ENCODE measurements around the gene GALNT18.
A peak's percentile ranks its signal among the peaks of the same experiment; 100 is the strongest.

DNA sequence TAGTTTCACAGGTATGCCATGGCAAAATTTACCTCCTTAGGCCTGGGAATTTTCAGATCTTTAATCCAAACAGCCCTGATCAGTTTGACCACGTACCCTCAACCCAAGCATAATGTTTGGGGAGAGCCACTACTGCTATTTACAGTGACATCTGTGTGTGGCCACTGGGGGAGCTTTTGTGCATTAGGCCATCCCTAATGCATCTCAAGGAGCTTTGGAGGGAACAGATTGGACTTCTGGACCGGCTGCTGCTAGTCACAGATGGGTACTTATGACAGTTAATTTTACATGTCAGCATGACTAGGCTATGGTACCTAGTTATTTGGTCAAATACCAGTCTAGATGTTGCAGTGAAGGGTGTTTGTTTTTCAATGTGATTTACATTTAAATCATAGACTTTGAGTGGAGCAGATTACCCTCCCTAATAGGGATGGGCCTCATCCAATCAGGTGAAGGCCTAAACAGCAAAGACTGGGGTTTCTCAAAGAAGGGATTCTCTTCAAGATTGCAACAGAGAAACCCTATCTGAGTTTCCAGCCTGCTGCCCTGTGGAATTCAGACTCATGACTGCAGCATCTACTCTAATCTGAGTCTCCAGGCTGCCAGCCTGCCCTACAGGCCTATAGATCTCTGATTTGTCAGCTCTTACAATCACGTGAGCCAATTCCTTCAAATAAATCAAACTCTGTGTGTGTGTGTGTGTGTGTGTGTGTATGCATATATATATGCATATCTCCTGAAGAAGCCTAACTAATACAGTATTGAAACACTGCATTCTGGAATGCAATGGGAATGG is 38.0 kb upstream of the GALNT18 start:
- no peak for TF ChIP-seq POLR2A (IDR thresholded peaks at IDR 0.05)
- TF ChIP-seq, protein P1, sequence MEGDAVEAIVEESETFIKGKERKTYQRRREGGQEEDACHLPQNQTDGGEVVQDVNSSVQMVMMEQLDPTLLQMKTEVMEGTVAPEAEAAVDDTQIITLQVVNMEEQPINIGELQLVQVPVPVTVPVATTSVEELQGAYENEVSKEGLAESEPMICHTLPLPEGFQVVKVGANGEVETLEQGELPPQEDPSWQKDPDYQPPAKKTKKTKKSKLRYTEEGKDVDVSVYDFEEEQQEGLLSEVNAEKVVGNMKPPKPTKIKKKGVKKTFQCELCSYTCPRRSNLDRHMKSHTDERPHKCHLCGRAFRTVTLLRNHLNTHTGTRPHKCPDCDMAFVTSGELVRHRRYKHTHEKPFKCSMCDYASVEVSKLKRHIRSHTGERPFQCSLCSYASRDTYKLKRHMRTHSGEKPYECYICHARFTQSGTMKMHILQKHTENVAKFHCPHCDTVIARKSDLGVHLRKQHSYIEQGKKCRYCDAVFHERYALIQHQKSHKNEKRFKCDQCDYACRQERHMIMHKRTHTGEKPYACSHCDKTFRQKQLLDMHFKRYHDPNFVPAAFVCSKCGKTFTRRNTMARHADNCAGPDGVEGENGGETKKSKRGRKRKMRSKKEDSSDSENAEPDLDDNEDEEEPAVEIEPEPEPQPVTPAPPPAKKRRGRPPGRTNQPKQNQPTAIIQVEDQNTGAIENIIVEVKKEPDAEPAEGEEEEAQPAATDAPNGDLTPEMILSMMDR (IDR thresholded peaks at IDR 0.05), result peak in 1 of 4 donors; percentile 13

All from right lobe of liver (tissue), 4 donors.